ENCODE measurements around the gene ATP8B4.

GRCh38 chr15:50108461-50108860, 10.6 kb downstream of the ATP8B4 start:
- TF ChIP-seq, protein P1, sequence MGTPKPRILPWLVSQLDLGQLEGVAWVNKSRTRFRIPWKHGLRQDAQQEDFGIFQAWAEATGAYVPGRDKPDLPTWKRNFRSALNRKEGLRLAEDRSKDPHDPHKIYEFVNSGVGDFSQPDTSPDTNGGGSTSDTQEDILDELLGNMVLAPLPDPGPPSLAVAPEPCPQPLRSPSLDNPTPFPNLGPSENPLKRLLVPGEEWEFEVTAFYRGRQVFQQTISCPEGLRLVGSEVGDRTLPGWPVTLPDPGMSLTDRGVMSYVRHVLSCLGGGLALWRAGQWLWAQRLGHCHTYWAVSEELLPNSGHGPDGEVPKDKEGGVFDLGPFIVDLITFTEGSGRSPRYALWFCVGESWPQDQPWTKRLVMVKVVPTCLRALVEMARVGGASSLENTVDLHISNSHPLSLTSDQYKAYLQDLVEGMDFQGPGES (IDR thresholded peaks at IDR 0.05; ENCODE audit: low read depth, low read length) = no peak
- no peak for TF ChIP-seq RAD21 (IDR thresholded peaks at IDR 0.05; ENCODE audit: low read length)
- TF ChIP-seq GATA2 (CRISPR knock-in tag; IDR thresholded peaks at IDR 0.05) = no peak
- TF ChIP-seq USF2 (IDR thresholded peaks at IDR 0.05; ENCODE audit: borderline replicate concordance, low read depth, low read length) = no peak
- TF ChIP-seq TAF1 (IDR thresholded peaks at IDR 0.05; ENCODE audit: borderline replicate concordance, low read depth, low read length) = no peak
- TF ChIP-seq PBX3 (IDR thresholded peaks at IDR 0.05) = no peak
- TF ChIP-seq, protein P2, sequence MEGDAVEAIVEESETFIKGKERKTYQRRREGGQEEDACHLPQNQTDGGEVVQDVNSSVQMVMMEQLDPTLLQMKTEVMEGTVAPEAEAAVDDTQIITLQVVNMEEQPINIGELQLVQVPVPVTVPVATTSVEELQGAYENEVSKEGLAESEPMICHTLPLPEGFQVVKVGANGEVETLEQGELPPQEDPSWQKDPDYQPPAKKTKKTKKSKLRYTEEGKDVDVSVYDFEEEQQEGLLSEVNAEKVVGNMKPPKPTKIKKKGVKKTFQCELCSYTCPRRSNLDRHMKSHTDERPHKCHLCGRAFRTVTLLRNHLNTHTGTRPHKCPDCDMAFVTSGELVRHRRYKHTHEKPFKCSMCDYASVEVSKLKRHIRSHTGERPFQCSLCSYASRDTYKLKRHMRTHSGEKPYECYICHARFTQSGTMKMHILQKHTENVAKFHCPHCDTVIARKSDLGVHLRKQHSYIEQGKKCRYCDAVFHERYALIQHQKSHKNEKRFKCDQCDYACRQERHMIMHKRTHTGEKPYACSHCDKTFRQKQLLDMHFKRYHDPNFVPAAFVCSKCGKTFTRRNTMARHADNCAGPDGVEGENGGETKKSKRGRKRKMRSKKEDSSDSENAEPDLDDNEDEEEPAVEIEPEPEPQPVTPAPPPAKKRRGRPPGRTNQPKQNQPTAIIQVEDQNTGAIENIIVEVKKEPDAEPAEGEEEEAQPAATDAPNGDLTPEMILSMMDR (IDR thresholded peaks at IDR 0.05) = no peak
- TF ChIP-seq, protein P3, sequence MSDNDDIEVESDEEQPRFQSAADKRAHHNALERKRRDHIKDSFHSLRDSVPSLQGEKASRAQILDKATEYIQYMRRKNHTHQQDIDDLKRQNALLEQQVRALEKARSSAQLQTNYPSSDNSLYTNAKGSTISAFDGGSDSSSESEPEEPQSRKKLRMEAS (IDR thresholded peaks at IDR 0.05; ENCODE audit: low read depth) = no peak
- no peak for TF ChIP-seq POLR2AphosphoS5 (IDR thresholded peaks at IDR 0.05; ENCODE audit: low read depth, low read length)
- TF ChIP-seq USF1 (IDR thresholded peaks at IDR 0.05; ENCODE audit: borderline replicate concordance, low read depth) = no peak
- TF ChIP-seq, protein P4, sequence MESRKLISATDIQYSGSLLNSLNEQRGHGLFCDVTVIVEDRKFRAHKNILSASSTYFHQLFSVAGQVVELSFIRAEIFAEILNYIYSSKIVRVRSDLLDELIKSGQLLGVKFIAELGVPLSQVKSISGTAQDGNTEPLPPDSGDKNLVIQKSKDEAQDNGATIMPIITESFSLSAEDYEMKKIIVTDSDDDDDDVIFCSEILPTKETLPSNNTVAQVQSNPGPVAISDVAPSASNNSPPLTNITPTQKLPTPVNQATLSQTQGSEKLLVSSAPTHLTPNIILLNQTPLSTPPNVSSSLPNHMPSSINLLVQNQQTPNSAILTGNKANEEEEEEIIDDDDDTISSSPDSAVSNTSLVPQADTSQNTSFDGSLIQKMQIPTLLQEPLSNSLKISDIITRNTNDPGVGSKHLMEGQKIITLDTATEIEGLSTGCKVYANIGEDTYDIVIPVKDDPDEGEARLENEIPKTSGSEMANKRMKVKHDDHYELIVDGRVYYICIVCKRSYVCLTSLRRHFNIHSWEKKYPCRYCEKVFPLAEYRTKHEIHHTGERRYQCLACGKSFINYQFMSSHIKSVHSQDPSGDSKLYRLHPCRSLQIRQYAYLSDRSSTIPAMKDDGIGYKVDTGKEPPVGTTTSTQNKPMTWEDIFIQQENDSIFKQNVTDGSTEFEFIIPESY (IDR thresholded peaks at IDR 0.05; ENCODE audit: borderline replicate concordance, low read depth) = no peak

Measured in SK-N-SH (cell line).